Skin epidermis (tissue), 12 donors: ENCODE results near the gene ADGRA3.
"Not testable (repeated sequence)": the region's sequence is repeated elsewhere in the genome, so short reads cannot be mapped to it uniquely, and the experiment has no call there.

ENCODE experiments used
- H3K27ac ChIP-seq, 21 experiments: fragments of 200-600 bp; sonication (generic) in 11 of 21; one replicate each; pipeline ENCODE4 v1.5.0; 2020; ENCODE audit warnings: mild to moderate bottlenecking in 3 of 21, inconsistent platforms in 2 of 21, moderate library complexity in 2 of 21
- H3K4me3 ChIP-seq, 7 experiments: fragments of 200-600 bp; sonication (generic) in 2 of 7; one replicate each; pipeline ENCODE4 v1.5.0; 2020; ENCODE audit warnings: inconsistent platforms in 2 of 7, mild to moderate bottlenecking in 2 of 7, moderate library complexity in 1 of 7

Gene ADGRA3

GRCh38 chr4:22391551-22391950, 124.3 kb downstream of the ADGRA3 start:
- no peak overlapping the region for H3K4me3 ChIP-seq

GRCh38 chr4:22389240-22389870, 126.5 kb downstream of the ADGRA3 start:
- H3K27ac ChIP-seq = no peak overlapping the region
- H3K4me3 ChIP-seq = no peak overlapping the region

More at GRCh38 chr4:22391551-22391950, 124.3 kb downstream of the ADGRA3 start:
- no peak overlapping the region for H3K27ac ChIP-seq

GRCh38 chr4:22385611-22386011, 130.3 kb downstream of the ADGRA3 start:
- H3K27ac ChIP-seq = no peak overlapping the region
- no peak overlapping the region for H3K4me3 ChIP-seq

GRCh38 chr4:22384154-22384553, 131.7 kb downstream of the ADGRA3 start:
- Histone ChIP-seq H3K27ac (no peak overlapping the region), H3K4me3 (no peak overlapping the region)

GRCh38 chr4:22382216-22382615, 133.7 kb downstream of the ADGRA3 start:
- not testable (repeated sequence) for H3K27ac ChIP-seq, H3K4me3 ChIP-seq

GRCh38 chr4:22372986-22373385, 142.9 kb downstream of the ADGRA3 start:
- Histone ChIP-seq H3K27ac (no peak overlapping the region), H3K4me3 (no peak overlapping the region)

- Histone ChIP-seq H3K27ac (no peak overlapping the region), H3K4me3 (no peak overlapping the region)
Measured at GRCh38 chr4:22369901-22370562, 145.8 kb downstream of the ADGRA3 start.

GRCh38 chr4:22363787-22364186, 152.1 kb downstream of the ADGRA3 start:
- Histone ChIP-seq H3K27ac (no peak overlapping the region), H3K4me3 (no peak overlapping the region)

- H3K4me3 ChIP-seq = no peak overlapping the region
- H3K27ac ChIP-seq = no peak overlapping the region
Measured at GRCh38 chr4:22363036-22363435, 152.8 kb downstream of the ADGRA3 start.

GRCh38 chr4:22356987-22357596, 158.8 kb downstream of the ADGRA3 start:
- Histone ChIP-seq H3K4me3 (no peak overlapping the region), H3K27ac (no peak overlapping the region)

- Histone ChIP-seq H3K27ac (no peak overlapping the region), H3K4me3 (no peak overlapping the region)
Measured at GRCh38 chr4:22348410-22348809, 167.5 kb downstream of the ADGRA3 start.

GRCh38 chr4:22345678-22346077, 170.2 kb downstream of the ADGRA3 start:
- Histone ChIP-seq H3K4me3 (no peak overlapping the region), H3K27ac (no peak overlapping the region)

- H3K4me3 ChIP-seq = no peak overlapping the region
- no peak overlapping the region for H3K27ac ChIP-seq
Measured at GRCh38 chr4:22345055-22345454, 170.8 kb downstream of the ADGRA3 start.

GRCh38 chr4:22343606-22344005, 172.3 kb downstream of the ADGRA3 start:
- no peak overlapping the region for H3K27ac ChIP-seq
- no peak overlapping the region for H3K4me3 ChIP-seq

- H3K4me3 ChIP-seq = no peak overlapping the region
- H3K27ac ChIP-seq = no peak overlapping the region
Measured at GRCh38 chr4:22339491-22339890, 176.4 kb downstream of the ADGRA3 start.

GRCh38 chr4:22338796-22339195, 177.1 kb downstream of the ADGRA3 start:
- no peak overlapping the region for H3K4me3 ChIP-seq

More at GRCh38 chr4:22338796-22339195, 177.1 kb downstream of the ADGRA3 start:
- no peak overlapping the region for H3K27ac ChIP-seq
